Osteoblast (primary cell): ENCODE data around the gene ARHGEF1. TPM values are rescaled to one million over a fixed set of nuclear protein-coding genes. Genes with fewer than 3 reads are reported as not detected.

Source experiments
- DNase-seq: peaks from one replicate; pipeline ENCODE4 v3.0.0; 2011; ENCODE audit warnings: low spot score, mixed read lengths; ENCODE audit not compliant: insufficient read length; ENCODE audit errors: missing footprints
- H2AFZ ChIP-seq: 2 replicates; pipeline ENCODE4 v1.6.0; 2011; ENCODE audit warnings: mild to moderate bottlenecking, low read length
- H3K27ac ChIP-seq: 2 replicates; pipeline ENCODE4 v1.5.1; 2011; ENCODE audit warnings: mild to moderate bottlenecking, low read depth, low read length, moderate library complexity
- H3K27me3 ChIP-seq: 2 replicates; pipeline ENCODE4 v1.6.0; 2012; ENCODE audit warnings: mild to moderate bottlenecking, control low read depth, inconsistent platforms, low read length, moderate library complexity; ENCODE audit not compliant: insufficient read depth
- H3K36me3 ChIP-seq: 2 replicates; pipeline ENCODE4 v1.5.1; 2011; ENCODE audit warnings: mild to moderate bottlenecking, low read length, control low read depth, moderate library complexity; ENCODE audit not compliant: insufficient read depth
- H3K4me1 ChIP-seq: 2 replicates; pipeline ENCODE4 v1.5.1; 2011; ENCODE audit warnings: mild to moderate bottlenecking, low read length, control low read depth, moderate library complexity; ENCODE audit not compliant: insufficient read depth
- H3K4me2 ChIP-seq: 2 replicates; pipeline ENCODE4 v1.6.0; 2011; ENCODE audit warnings: mild to moderate bottlenecking, low read length; ENCODE audit not compliant: insufficient read depth
- H3K4me3 ChIP-seq: fragments of 200-600 bp; sonication (generic); 3 replicates; pipeline ENCODE4 v1.5.1; 2012; ENCODE audit warnings: mild to moderate bottlenecking, low read length, inconsistent platforms; ENCODE audit not compliant: insufficient read depth
- H3K79me2 ChIP-seq: 2 replicates; pipeline ENCODE4 v1.6.0; 2012; ENCODE audit warnings: mild to moderate bottlenecking, low read length, control low read depth, inconsistent platforms; ENCODE audit not compliant: insufficient read depth
- H3K9me3 ChIP-seq: 2 replicates; pipeline ENCODE4 v1.5.1; 2011; ENCODE audit warnings: low read depth, low read length, control low read depth
- H4K20me1 ChIP-seq: 2 replicates; pipeline ENCODE4 v1.6.0; 2012; ENCODE audit warnings: mild to moderate bottlenecking, low read length, control low read depth; ENCODE audit not compliant: insufficient read depth
- total RNA-seq: library from RNA; depleted of rRNA; stranded (reverse); fragments of >200 nt; gene quantifications from 2 replicates; pipeline ENCODE4 v1.2.3, GENCODE V29; 2012
- TF ChIP-seq, protein P1 (sequence below): IDR thresholded peaks from 2 replicates; pipeline ENCODE4 v1.5.1; 2011; ENCODE audit warnings: mild to moderate bottlenecking, low read depth, low read length, moderate library complexity; ENCODE audit errors: extremely low read depth

ARHGEF1 gene
- total RNA-seq, 1 donor, result 31.8 TPM

DNA sequence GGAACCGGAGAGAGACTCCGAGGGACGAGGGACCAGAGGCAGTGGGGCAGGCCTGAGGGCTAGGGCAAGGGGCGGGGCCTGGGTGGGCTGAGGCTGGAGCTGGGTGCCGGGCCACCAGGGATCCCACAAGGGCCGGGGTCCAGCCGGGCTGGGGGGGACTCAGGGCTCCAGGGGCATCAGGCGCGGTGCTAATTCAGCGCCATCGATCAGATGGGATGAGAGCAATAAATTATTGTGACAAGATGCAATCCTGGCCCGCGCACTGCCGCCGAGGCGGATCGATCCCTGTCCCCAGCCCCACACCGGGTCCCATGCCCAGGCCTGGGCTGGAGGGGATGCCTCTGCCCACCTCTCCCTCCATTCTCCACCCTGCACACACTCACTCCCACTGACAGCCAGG, 39.6 kb downstream of the ARHGEF1 start:
- H3K36me3 ChIP-seq, result no peaks in the 10 kb centered on the region
- peaks cover 27% of the 10 kb centered on the region for H3K27me3 ChIP-seq
- TF ChIP-seq, protein P1, sequence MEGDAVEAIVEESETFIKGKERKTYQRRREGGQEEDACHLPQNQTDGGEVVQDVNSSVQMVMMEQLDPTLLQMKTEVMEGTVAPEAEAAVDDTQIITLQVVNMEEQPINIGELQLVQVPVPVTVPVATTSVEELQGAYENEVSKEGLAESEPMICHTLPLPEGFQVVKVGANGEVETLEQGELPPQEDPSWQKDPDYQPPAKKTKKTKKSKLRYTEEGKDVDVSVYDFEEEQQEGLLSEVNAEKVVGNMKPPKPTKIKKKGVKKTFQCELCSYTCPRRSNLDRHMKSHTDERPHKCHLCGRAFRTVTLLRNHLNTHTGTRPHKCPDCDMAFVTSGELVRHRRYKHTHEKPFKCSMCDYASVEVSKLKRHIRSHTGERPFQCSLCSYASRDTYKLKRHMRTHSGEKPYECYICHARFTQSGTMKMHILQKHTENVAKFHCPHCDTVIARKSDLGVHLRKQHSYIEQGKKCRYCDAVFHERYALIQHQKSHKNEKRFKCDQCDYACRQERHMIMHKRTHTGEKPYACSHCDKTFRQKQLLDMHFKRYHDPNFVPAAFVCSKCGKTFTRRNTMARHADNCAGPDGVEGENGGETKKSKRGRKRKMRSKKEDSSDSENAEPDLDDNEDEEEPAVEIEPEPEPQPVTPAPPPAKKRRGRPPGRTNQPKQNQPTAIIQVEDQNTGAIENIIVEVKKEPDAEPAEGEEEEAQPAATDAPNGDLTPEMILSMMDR, result no peak
- no peaks in the 10 kb centered on the region for H3K4me1 ChIP-seq
- H3K27ac ChIP-seq, result no peak overlapping the region
- H2AFZ ChIP-seq, result no peak overlapping the region
- no peaks in the 10 kb centered on the region for H3K79me2 ChIP-seq
- H3K9me3 ChIP-seq, result no peaks in the 10 kb centered on the region
- no peak overlapping the region for H3K4me2 ChIP-seq
- no peak for DNase-seq
- no peaks in the 10 kb centered on the region for H4K20me1 ChIP-seq
- H3K4me3 ChIP-seq, result no peak overlapping the region

DNA sequence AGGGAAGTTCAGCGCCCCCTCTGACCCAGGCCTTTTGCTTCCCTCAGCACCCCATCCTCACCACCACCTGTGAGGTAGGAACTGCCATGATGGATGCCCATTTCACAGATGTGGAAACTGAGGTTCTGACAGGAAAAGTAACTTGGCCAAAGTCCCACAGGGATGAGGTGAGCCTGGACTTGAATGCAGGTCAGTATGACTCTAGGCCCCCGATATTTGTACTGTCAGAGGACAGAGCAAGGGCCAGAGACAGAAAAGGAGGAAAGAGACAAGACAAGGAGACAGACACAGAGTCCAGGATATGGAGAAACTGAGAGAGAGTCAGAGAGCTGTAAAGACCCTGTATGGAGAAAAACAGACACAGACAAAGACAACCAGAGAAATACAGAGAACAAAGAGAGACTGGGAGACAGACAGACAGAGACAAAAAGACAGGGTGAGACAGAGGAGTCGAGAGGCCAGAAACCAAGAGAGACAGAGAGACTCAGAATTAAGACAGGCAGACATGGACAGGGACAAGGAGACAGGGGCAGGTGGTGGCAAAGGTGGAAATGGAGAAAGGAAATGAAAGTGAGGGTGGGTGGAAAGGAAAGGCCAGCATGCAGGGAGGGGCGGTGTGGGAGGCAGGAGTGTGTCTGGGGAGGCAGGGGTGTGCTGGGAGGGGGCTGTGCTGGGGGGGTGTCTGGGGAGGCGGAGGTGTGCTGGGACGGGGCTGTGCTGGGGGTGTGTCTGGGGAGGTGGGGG, 40.2 kb downstream of the ARHGEF1 start:
- Histone ChIP-seq H3K79me2 (no peaks in the 10 kb centered on the region), H2AFZ (no peak overlapping the region), H3K27me3 (peaks cover 28% of the 10 kb centered on the region), H4K20me1 (no peaks in the 10 kb centered on the region), H3K9me3 (no peaks in the 10 kb centered on the region), H3K4me1 (peaks cover 2% of the 10 kb centered on the region), H3K4me2 (no peak overlapping the region), H3K4me3 (no peak overlapping the region), H3K36me3 (no peaks in the 10 kb centered on the region), H3K27ac (no peak overlapping the region)
- TF ChIP-seq, protein P1, result no peak
- no peak for DNase-seq

DNA sequence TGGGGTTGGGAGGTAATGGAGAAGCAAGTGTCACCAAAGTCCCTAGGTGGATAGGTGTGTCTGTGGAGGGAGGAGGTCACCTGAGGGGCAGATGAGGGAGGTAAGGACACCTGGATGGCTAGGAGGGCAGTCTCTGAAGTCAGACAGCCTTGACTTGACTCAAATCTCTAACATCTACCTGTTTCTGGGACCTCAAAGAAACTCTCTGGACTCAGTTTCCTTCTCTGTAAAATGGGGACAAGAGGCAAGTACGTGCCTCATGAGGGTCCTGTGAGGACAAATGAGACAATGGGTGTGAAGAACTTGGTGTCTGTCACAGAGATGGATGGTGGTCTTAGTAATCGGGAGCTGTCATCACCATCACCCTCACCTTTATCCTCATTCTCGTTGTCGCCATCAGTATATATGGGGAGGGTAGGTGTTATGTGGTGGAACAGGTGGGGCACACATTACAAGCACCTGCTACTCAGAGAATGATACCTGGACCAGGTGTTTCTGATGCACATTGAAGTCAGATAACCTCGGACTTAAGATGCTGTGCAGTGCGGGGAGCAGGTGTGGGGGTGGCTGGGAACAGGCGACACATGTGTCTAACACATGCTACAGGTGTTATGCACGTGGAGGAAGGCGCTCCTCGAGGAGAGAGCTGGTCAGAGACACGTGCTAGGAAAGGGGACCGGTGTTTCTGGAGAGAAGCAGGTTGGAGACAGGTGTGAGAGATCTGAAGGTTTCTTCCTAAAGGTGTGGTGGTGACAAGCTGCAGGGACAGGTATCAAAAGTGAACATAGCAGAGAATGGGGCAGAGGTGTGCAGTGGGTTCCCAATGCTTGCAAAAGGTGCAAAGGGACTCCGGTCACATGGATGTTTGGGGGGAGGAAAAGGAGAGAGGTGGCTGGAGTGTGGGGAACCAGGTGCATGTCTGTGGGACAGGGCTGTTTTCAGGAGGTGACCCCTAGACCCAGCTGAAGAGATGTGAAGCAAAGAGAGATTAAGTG, 41.5 kb downstream of the ARHGEF1 start:
- H3K4me2 ChIP-seq, result no peak overlapping the region
- TF ChIP-seq, protein P1, result no peak
- H3K9me3 ChIP-seq, result no peaks in the 10 kb centered on the region
- no peak overlapping the region for H3K27ac ChIP-seq
- peaks cover 3% of the 10 kb centered on the region for H3K4me1 ChIP-seq
- no peak overlapping the region for H2AFZ ChIP-seq
- H3K36me3 ChIP-seq, result no peaks in the 10 kb centered on the region
- H3K79me2 ChIP-seq, result no peaks in the 10 kb centered on the region
- no peak overlapping the region for H3K4me3 ChIP-seq
- no peaks in the 10 kb centered on the region for H4K20me1 ChIP-seq
- peaks cover 33% of the 10 kb centered on the region for H3K27me3 ChIP-seq
- DNase-seq, result no peak
